Keratinocyte (primary cell): ENCODE measurements around the gene RANBP17. TPM values are rescaled to one million over a fixed set of nuclear protein-coding genes. Genes with fewer than 3 reads are reported as not detected.

Experiments
- DNase-seq: peaks from one replicate; pipeline ENCODE4 v3.0.0-alpha.2; 2011; ENCODE audit warnings: low read depth, missing footprints, low spot score
- FAIRE-seq: peaks from 2 replicates; lab custom pipeline; 2011; peaks lifted over from hg19 to GRCh38; lab: Jason Lieb, UNC
- H2AFZ ChIP-seq: 2 replicates; pipeline ENCODE4 v1.6.0; 2012; ENCODE audit warnings: low read length, control low read depth, inconsistent platforms; ENCODE audit not compliant: control insufficient read depth
- H3K27ac ChIP-seq: 2 replicates; pipeline ENCODE4 v1.5.1; 2011; ENCODE audit warnings: low read length; ENCODE audit not compliant: control insufficient read depth, insufficient read depth
- H3K27me3 ChIP-seq: 3 replicates; pipeline ENCODE4 v1.6.0; 2011; ENCODE audit warnings: low read length; ENCODE audit not compliant: control insufficient read depth, insufficient read depth; ENCODE audit errors: extremely low read depth
- H3K36me3 ChIP-seq, 2 experiments: 2 replicates in 1 of 2; 3 replicates in 1 of 2; pipeline ENCODE4 v1.5.1; 2011; ENCODE audit warnings: low read length in 2 of 2, mild to moderate bottlenecking in 1 of 2; ENCODE audit not compliant: control insufficient read depth in 2 of 2, insufficient read depth in 2 of 2; ENCODE audit errors: extremely low read depth in 1 of 2
- H3K4me1 ChIP-seq: 3 replicates; pipeline ENCODE4 v1.5.1; 2011; ENCODE audit warnings: low read length; ENCODE audit not compliant: control insufficient read depth, insufficient read depth; ENCODE audit errors: extremely low read depth
- H3K4me2 ChIP-seq: 3 replicates; pipeline ENCODE4 v1.6.0; 2011; ENCODE audit warnings: low read depth, low read length; ENCODE audit not compliant: control insufficient read depth, insufficient read depth; ENCODE audit errors: extremely low read depth
- H3K4me3 ChIP-seq, 3 experiments: fragments of 200-600 bp in 1 of 3; sonication (generic) in 1 of 3; 2 replicates in 2 of 3; 3 replicates in 1 of 3; pipeline ENCODE4 v1.5.1; 2011 to 2016; ENCODE audit warnings: low read length in 3 of 3, mild to moderate bottlenecking in 3 of 3, control low read depth in 2 of 3, inconsistent platforms in 1 of 3, low read depth in 1 of 3, mixed read lengths in 1 of 3, mixed run types in 1 of 3, moderate library complexity in 1 of 3; ENCODE audit not compliant: control insufficient read depth in 2 of 3, insufficient read depth in 2 of 3; ENCODE audit errors: extremely low read depth in 1 of 3
- H3K79me2 ChIP-seq: 2 replicates; pipeline ENCODE4 v1.6.0; 2012; ENCODE audit warnings: low read length; ENCODE audit not compliant: control insufficient read depth, insufficient read depth
- H3K9ac ChIP-seq: 3 replicates; pipeline ENCODE4 v1.6.0; 2011; ENCODE audit warnings: low read length; ENCODE audit not compliant: control insufficient read depth, insufficient read depth; ENCODE audit errors: extremely low read depth
- H3K9me1 ChIP-seq: 3 replicates; pipeline ENCODE4 v1.6.0; 2011; ENCODE audit warnings: low read length; ENCODE audit not compliant: control insufficient read depth, insufficient read depth; ENCODE audit errors: extremely low read depth
- H3K9me3 ChIP-seq: 2 replicates; pipeline ENCODE4 v1.5.1; 2012; ENCODE audit warnings: low read depth, low read length; ENCODE audit not compliant: control insufficient read depth
- H4K20me1 ChIP-seq: 3 replicates; pipeline ENCODE4 v1.6.0; 2011; ENCODE audit warnings: low read length; ENCODE audit not compliant: control insufficient read depth, insufficient read depth; ENCODE audit errors: extremely low read depth
- CTCF ChIP-seq, 3 experiments: IDR thresholded peaks in 1 of 3; conservative IDR thresholded peaks in 1 of 3; optimal IDR thresholded peaks in 1 of 3; 2 replicates in 2 of 3; 3 replicates in 1 of 3; pipeline versions ENCODE3 to v1.5.1; 2011; ENCODE audit warnings: low read length in 3 of 3, mild to moderate bottlenecking in 3 of 3, moderate library complexity in 2 of 3, control low read depth in 1 of 3, inconsistent platforms in 1 of 3; ENCODE audit not compliant: insufficient read depth in 2 of 3; ENCODE audit errors: extremely low read depth in 1 of 3
- EZH2 ChIP-seq: IDR thresholded peaks from one replicate; pipeline ENCODE4 v1.6.1; 2012; ENCODE audit warnings: inconsistent platforms, mild to moderate bottlenecking, low read length, moderate library complexity
- dilution Hi-C: fragments of 300-500 bp; cut with MboI; formaldehyde crosslinking; loops from one replicate; pipeline ENCODE4 v1.7.0; 2020; ENCODE audit warnings: low sequenced_read_pairs; ENCODE audit not compliant: extremely low pct_ligation_motif_present
- polyA plus RNA-seq, 5 experiments: library from polyadenylated mRNA; depleted of rRNA in 3 of 5; stranded (reverse) in 3 of 5; stranded (forward) in 1 of 5; unstranded in 1 of 5; fragments of >200 nt; gene quantifications; 1 replicate in 1 of 5; 2 replicates in 3 of 5; 3 replicates in 1 of 5; pipeline versions ENCODE4 v1.2.1 to v1.2.3, GENCODE V29; 2011 to 2012; ENCODE audit warnings: missing spikeins in 2 of 5, low read depth in 1 of 5, low replicate concordance in 1 of 5

RANBP17 gene
- polyA plus RNA-seq, 1 donor (not counting 4 experiments of a cell fraction or from before 2014, with no cell fraction given), result 0.97 TPM

GRCh38 chr5:170903075-170903474 lies 41.3 kb downstream of the RANBP17 start:
- Histone ChIP-seq H3K36me3 (no peaks in the 10 kb centered on the region), H2AFZ (no peak overlapping the region), H3K4me1 (no peaks in the 10 kb centered on the region), H3K27me3 (no peaks in the 10 kb centered on the region), H3K9ac (no peak overlapping the region), H3K27ac (no peak overlapping the region), H3K9me1 (no peaks in the 10 kb centered on the region), H4K20me1 (no peaks in the 10 kb centered on the region), H3K4me2 (no peak overlapping the region), H3K79me2 (no peaks in the 10 kb centered on the region), H3K4me3 (no peak overlapping the region), H3K9me3 (no peaks in the 10 kb centered on the region)
- DNase-seq (no peak), FAIRE-seq (no peak)
- TF ChIP-seq EZH2, result no peak
- no peak for TF ChIP-seq CTCF (optimal IDR thresholded peaks at IDR 0.05 in 1 of 3, IDR thresholded peaks at IDR 0.05 in 1 of 3, conservative IDR thresholded peaks at IDR 0.05 in 1 of 3; ENCODE audit: extremely low read depth in 1 of 3, insufficient read depth in 2 of 3, low read length in 3 of 3)
- dilution Hi-C loops, result no loop called here

GRCh38 chr5:170907758-170908157 lies 45.9 kb downstream of the RANBP17 start:
- no peak for TF ChIP-seq EZH2
- TF ChIP-seq CTCF (optimal IDR thresholded peaks at IDR 0.05 in 1 of 3, IDR thresholded peaks at IDR 0.05 in 1 of 3, conservative IDR thresholded peaks at IDR 0.05 in 1 of 3; ENCODE audit: extremely low read depth in 1 of 3, insufficient read depth in 2 of 3, low read length in 3 of 3), result no peak
- H4K20me1 ChIP-seq, result no peaks in the 10 kb centered on the region
- H3K36me3 ChIP-seq, result no peaks in the 10 kb centered on the region
- H3K9me1 ChIP-seq, result no peaks in the 10 kb centered on the region
- H3K4me3 ChIP-seq, result no peak overlapping the region
- no peak overlapping the region for H3K27ac ChIP-seq
- H3K9ac ChIP-seq, result no peak overlapping the region
- dilution Hi-C loops, result no loop called here
- no peaks in the 10 kb centered on the region for H3K79me2 ChIP-seq
- H3K27me3 ChIP-seq, result no peaks in the 10 kb centered on the region
- DNase-seq (no peak), FAIRE-seq (no peak)
- no peak overlapping the region for H3K4me2 ChIP-seq
- H3K9me3 ChIP-seq, result no peaks in the 10 kb centered on the region
- no peaks in the 10 kb centered on the region for H3K4me1 ChIP-seq
- no peak overlapping the region for H2AFZ ChIP-seq
